Astrocyte (in vitro differentiated cells and primary cell): Measurements from ENCODE around the gene IMPDH1. TPM values are rescaled to one million over a fixed set of nuclear protein-coding genes. Genes with fewer than 3 reads are reported as not detected.
A peak's percentile ranks its signal among the peaks of the same experiment; 100 is the strongest.

Experiments
- DNase-seq: peaks from one replicate; pipeline ENCODE4 v3.0.0-alpha.2; 2010; ENCODE audit warnings: low read depth
- FAIRE-seq: peaks from 2 replicates; lab custom pipeline; 2011; peaks lifted over from hg19 to GRCh38; lab: Jason Lieb, UNC
- H2AFZ ChIP-seq: 2 replicates; pipeline ENCODE4 v1.6.0; 2012; ENCODE audit warnings: low read depth, low read length, inconsistent platforms
- H3K27ac ChIP-seq: 2 replicates; pipeline ENCODE4 v1.5.1; 2011; ENCODE audit warnings: low read depth, low read length, inconsistent platforms
- H3K27me3 ChIP-seq: 2 replicates; pipeline ENCODE4 v1.6.0; 2011; ENCODE audit warnings: low read length, inconsistent platforms; ENCODE audit not compliant: insufficient read depth
- H3K36me3 ChIP-seq: 2 replicates; pipeline ENCODE4 v1.5.1; 2011; ENCODE audit warnings: low read length, inconsistent platforms; ENCODE audit not compliant: insufficient read depth
- H3K4me1 ChIP-seq: 2 replicates; pipeline ENCODE4 v1.5.1; 2011; ENCODE audit warnings: low read length, inconsistent platforms; ENCODE audit not compliant: insufficient read depth
- H3K4me2 ChIP-seq: 2 replicates; pipeline ENCODE4 v1.6.0; 2012; ENCODE audit warnings: low read length, inconsistent platforms
- H3K4me3 ChIP-seq: 2 replicates; pipeline ENCODE4 v1.5.1; 2011; ENCODE audit warnings: low read depth, mild to moderate bottlenecking, low read length, inconsistent platforms; ENCODE audit not compliant: insufficient read depth
- H3K79me2 ChIP-seq: 2 replicates; pipeline ENCODE4 v1.6.0; 2012; ENCODE audit warnings: mild to moderate bottlenecking, low read length, inconsistent platforms; ENCODE audit not compliant: insufficient read depth
- H3K9ac ChIP-seq: 2 replicates; pipeline ENCODE4 v1.6.0; 2012; ENCODE audit warnings: mild to moderate bottlenecking, low read length, inconsistent platforms
- H3K9me3 ChIP-seq: 2 replicates; pipeline ENCODE4 v1.5.1; 2012; ENCODE audit warnings: low read depth, mild to moderate bottlenecking, low read length, inconsistent platforms; ENCODE audit not compliant: insufficient read depth
- H4K20me1 ChIP-seq: 2 replicates; pipeline ENCODE4 v1.6.0; 2012; ENCODE audit warnings: low read length, inconsistent platforms; ENCODE audit not compliant: insufficient read depth
- H3K27ac Mint-ChIP-seq: one replicate; pipeline ENCODE4 v1.8.0; 2021; ENCODE audit warnings: mild to moderate bottlenecking, mixed read lengths; ENCODE audit not compliant: unreplicated experiment
- H3K27me3 Mint-ChIP-seq: one replicate; pipeline ENCODE4 v1.8.0; 2021; ENCODE audit warnings: low read depth, mixed read lengths; ENCODE audit not compliant: unreplicated experiment
- H3K36me3 Mint-ChIP-seq: one replicate; pipeline ENCODE4 v1.8.0; 2021; ENCODE audit warnings: low read depth, mixed read lengths; ENCODE audit not compliant: unreplicated experiment
- H3K4me1 Mint-ChIP-seq: one replicate; pipeline ENCODE4 v1.8.0; 2021; ENCODE audit warnings: low read depth, mixed read lengths; ENCODE audit not compliant: unreplicated experiment
- H3K4me3 Mint-ChIP-seq: one replicate; pipeline ENCODE4 v1.8.0; 2021; ENCODE audit warnings: mild to moderate bottlenecking, moderate library complexity, mixed read lengths; ENCODE audit not compliant: unreplicated experiment
- H3K9me3 Mint-ChIP-seq: one replicate; pipeline ENCODE4 v1.8.0; 2021; ENCODE audit warnings: mild to moderate bottlenecking, mixed read lengths; ENCODE audit not compliant: unreplicated experiment
- CTCF ChIP-seq: IDR thresholded peaks from 2 replicates; pipeline ENCODE4 v1.5.1; 2011; ENCODE audit warnings: low read depth, mild to moderate bottlenecking, inconsistent platforms, low read length, moderate library complexity; ENCODE audit not compliant: insufficient read depth
- EZH2 ChIP-seq: IDR thresholded peaks from 2 replicates; pipeline ENCODE4 v1.6.1; 2012; ENCODE audit warnings: mild to moderate bottlenecking, low read length, inconsistent platforms; ENCODE audit not compliant: insufficient read depth
- total RNA-seq: library from RNA; stranded (reverse); gene quantifications from 2 replicates; pipeline ENCODE4 v1.2.1, GENCODE V29; 2021

The IMPDH1 gene
- total RNA-seq, 1 donor from 2014 or later = 43.9 TPM

- TF ChIP-seq EZH2 = no peak
- no peak for TF ChIP-seq CTCF
- peak within 1 kb of the TSS; percentile 95 for H3K4me3 Mint-ChIP-seq
- Histone ChIP-seq H2AFZ (peak within 1 kb of the TSS; percentile 89), H3K79me2 (peaks cover 43% of the 10 kb centered on the region), H3K36me3 (peaks cover 3% of the 10 kb centered on the region), H3K9ac (peak within 1 kb of the TSS; percentile 97), H3K4me1 (peaks cover 5% of the 10 kb centered on the region), H3K27ac (peak within 1 kb of the TSS; percentile 72), H4K20me1 (peaks cover 29% of the 10 kb centered on the region), H3K9me3 (no peaks in the 10 kb centered on the region), H3K4me3 (peak within 1 kb of the TSS; percentile 99), H3K4me2 (peak within 1 kb of the TSS; percentile 96), H3K27me3 (peaks cover 6% of the 10 kb centered on the region)
- H3K27ac Mint-ChIP-seq = peak within 1 kb of the TSS; percentile 62
- FAIRE-seq = no peak
- peaks cover 15% of the 10 kb centered on the region for H3K27me3 Mint-ChIP-seq
- DNase-seq = peak; percentile 83
- H3K4me1 Mint-ChIP-seq = peaks cover 10% of the 10 kb centered on the region
- no peaks in the 10 kb centered on the region for H3K36me3 Mint-ChIP-seq
- H3K9me3 Mint-ChIP-seq = no peaks in the 10 kb centered on the region
Measured at GRCh38 chr7:128343554-128344430, 66.0 kb downstream of the IMPDH1 start, which contains the start of gene RBM28. TSS of gene RBM28 (minus strand) at chr7:128343908. CDS start at chr7:128343793, 115 bp downstream.

Other genes with a start within 250 kb of the IMPDH1 start
- not detected in 2 replicates for gene LEP, start 168.7 kb downstream of the IMPDH1 start, total RNA-seq
- gene RBM28, start 66.1 kb downstream of the IMPDH1 start, total RNA-seq = 37.3 and 40.2 TPM in 2 replicates
- gene PRRT4, start 48.3 kb downstream of the IMPDH1 start, total RNA-seq = 0.62 and 0.93 TPM in 2 replicates
- 12.4 TPM in 2 replicates for gene HILPDA, start 45.9 kb upstream of the IMPDH1 start, total RNA-seq
- 30.8 and 34.5 TPM in 2 replicates for gene METTL2B, start 66.8 kb upstream of the IMPDH1 start, total RNA-seq